ENCODE measurements around the gene NELFB. TPM values are rescaled to one million over a fixed set of nuclear protein-coding genes. Genes with fewer than 3 reads are reported as not detected.

Gene NELFB
- total and polyA plus RNA-seq, 2 donors (not counting 1 experiment from before 2014, with no cell fraction given): 53.7 to 55.8 TPM

GRCh38 chr9:137302449-137303150 is 47.5 kb downstream of the NELFB start:
- H3K4me2 ChIP-seq (replicated peaks; ENCODE audit: low read depth, low read length, poor library complexity, severe bottlenecking): peak overlapping the region; percentile 96
- H3K27me3 ChIP-seq (replicated peaks in 1 of 4; ENCODE audit: control extremely low read depth in 1 of 4, control insufficient read depth in 3 of 4, insufficient read depth in 4 of 4, low read length in 3 of 4): peaks cover 0 to 69% (median 32%) of the 10 kb centered on the region in 4 experiments
- ChIA-PET CTCF (interaction anchor here (0.5 to 4.1 kb wide), 21 partner anchors 9 to 232 kb away, joined by 3 to 25 read pairs (median 4); partner anchors contain the start of genes EXD3, MAN1B1, NELFB and NOXA1), POLR2A (interaction anchor here (0.6 to 1.9 kb wide), 6 partner anchors 10 to 120 kb away, joined by 3 to 9 read pairs (median 5); partner anchors contain the start of genes EXD3, NOXA1 and TUBB4B)
- peak; percentile 48 for ATAC-seq (ENCODE audit: low read depth)
- H3K4me3 ChIP-seq (ENCODE audit: control extremely low read depth in 1 of 5, extremely low read depth in 1 of 5, insufficient read depth in 1 of 5, low read depth in 2 of 5, low read length in 4 of 5): peak overlapping the region in 4 of 5 experiments; percentile 38 to 63 (median 53)
- H3K9ac ChIP-seq (ENCODE audit: low read length): peak overlapping the region; percentile 71
- DNase-seq: no peak
- WGBS (ENCODE audit: insufficient coverage): 5% methylated on average over 78 of the region's 78 CpGs
- H3K9me3 ChIP-seq (ENCODE audit: control extremely low read depth in 1 of 3, control insufficient read depth in 2 of 3, insufficient read depth in 1 of 3, low read length in 2 of 3): peaks cover 0 to 22% (median 0%) of the 10 kb centered on the region in 3 donors
- H4K20me1 ChIP-seq (ENCODE audit: control insufficient read depth, insufficient read depth, low read length, poor library complexity, severe bottlenecking): peaks cover 5% of the 10 kb centered on the region
- Mint-ChIP-seq H3K27ac (no peak overlapping the region), H3K27me3 (peaks cover 7% of the 10 kb centered on the region), H3K4me1 (peaks cover 20% of the 10 kb centered on the region), H3K4me3 (peak overlapping the region; percentile 41), H3K9me3 (ENCODE audit: insufficient read depth) (no peaks in the 10 kb centered on the region)
- no peaks in the 10 kb centered on the region for H3K79me2 ChIP-seq (ENCODE audit: control insufficient read depth, insufficient read depth, low read length)
- intact Hi-C loops (cut with micrococcal nuclease): loop anchor here (1.0 kb wide), 2 partner anchors 24 to 121 kb away; partner anchors contain the start of genes EXD3 and NOXA1
- H3K27ac ChIP-seq (ENCODE audit: low read length in 2 of 2): peak overlapping the region in 1 of 2 donors; percentile 67
- peak overlapping the region; percentile 85 for H2AFZ ChIP-seq (ENCODE audit: insufficient read depth, low read depth, low read length, poor library complexity, severe bottlenecking)
- H3K36me3 ChIP-seq (replicated peaks in 1 of 2; ENCODE audit: control extremely low read depth in 1 of 2, control insufficient read depth in 1 of 2, extremely low read depth in 1 of 2, insufficient read depth in 2 of 2, low read length in 1 of 2): no peaks in the 10 kb centered on the region
- no peak for TF ChIP-seq EZH2 (IDR thresholded peaks at IDR 0.05; ENCODE audit: borderline replicate concordance, insufficient read depth, low read depth, low read length, poor library complexity, severe bottlenecking)
- peak; percentile 79 for TF ChIP-seq CTCF (IDR thresholded peaks at IDR 0.05)
- H3K4me1 ChIP-seq (ENCODE audit: control insufficient read depth in 2 of 2, insufficient read depth in 2 of 2, low read length in 2 of 2): peaks cover 46 to 51% of the 10 kb centered on the region in 2 donors

All from B cell (primary cell).